ENCODE data around the gene HPF1. TPM values are rescaled to one million over a fixed set of nuclear protein-coding genes. Genes with fewer than 3 reads are reported as not detected.

Gene HPF1
- total and polyA plus RNA-seq, 2 of the 8 experiments (the other 6 are each of a cell fraction or from before 2014, with no cell fraction given) = 14.1 to 32.5 TPM

DNA sequence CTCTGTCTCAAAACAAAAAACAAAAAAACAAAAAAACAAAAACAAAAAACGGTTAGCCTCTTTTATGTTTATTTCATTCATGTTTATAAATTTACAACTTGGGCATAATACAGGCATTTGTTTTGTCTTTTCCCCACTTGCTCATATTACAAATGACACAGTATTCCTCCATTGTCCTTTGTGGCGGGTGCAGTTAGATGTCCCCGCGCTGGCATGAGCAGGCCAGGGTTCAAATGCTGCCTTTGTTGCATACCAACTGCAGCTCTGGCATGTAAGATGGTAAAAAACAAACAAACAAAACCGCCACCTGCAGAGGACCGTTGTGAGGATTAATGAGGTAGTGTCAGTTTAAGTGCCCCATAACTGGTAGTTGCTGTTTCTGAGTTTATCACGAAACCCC is 16.1 kb upstream of the HPF1 start:
- H3K27ac ChIP-seq (ENCODE audit: low read depth, low read length) = no peak overlapping the region
- WGBS, 2 experiments (ENCODE audit: extremely low coverage in 1 of 2, insufficient coverage in 1 of 2, insufficient read length in 1 of 2, insufficient replicate concordance in 2 of 2, low coverage in 1 of 2, low lambda C conversion rate in 2 of 2, missing lambda C conversion rate in 1 of 2) = 88% methylated on average over 7 of the region's 7 CpGs; no CpG with 5 or more reads in 1 of the 2 experiments
- no peak overlapping the region for H3K14ac ChIP-seq (ENCODE audit: insufficient read length)
- H3K9me3 ChIP-seq (ENCODE audit: insufficient read depth in 2 of 2, low read depth in 1 of 2, low read length in 1 of 2) = no peaks in the 10 kb centered on the region
- H3K4me3 ChIP-seq (ENCODE audit: extremely low read depth in 1 of 4, insufficient read depth in 2 of 4, low read depth in 3 of 4, low read length in 4 of 4) = no peak overlapping the region
- H3K79me2 ChIP-seq (ENCODE audit: control insufficient read depth in 1 of 2, insufficient read depth in 2 of 2, low read length in 2 of 2) = no peaks in the 10 kb centered on the region
- H2BK5ac ChIP-seq (ENCODE audit: low read depth, low read length) = no peak overlapping the region
- H3K4me1 ChIP-seq (replicated peaks in 1 of 4; ENCODE audit: control insufficient read depth in 3 of 4, insufficient read depth in 4 of 4, low read length in 3 of 4) = peaks cover 0 to 3% (median 0%) of the 10 kb centered on the region in 4 experiments; a peak in 2 of 7 replicates
- no peak overlapping the region for H3K18ac ChIP-seq (ENCODE audit: extremely low read depth, low read length)
- no peaks in the 10 kb centered on the region for H3K23me2 ChIP-seq (ENCODE audit: low read depth, low read length)
- no peak overlapping the region for H3K23ac ChIP-seq (ENCODE audit: insufficient read length)
- no peak for FAIRE-seq
- no peak overlapping the region for H3K4ac ChIP-seq (replicated peaks; ENCODE audit: insufficient read length, low read depth, low read length)
- no peak overlapping the region for H2BK20ac ChIP-seq (ENCODE audit: low read length)
- no peak overlapping the region for H2BK120ac ChIP-seq (replicated peaks; ENCODE audit: low read depth, low read length)
- peak in 1 of 2 experiments; percentile 28 for DNase-seq (ENCODE audit: low read depth in 1 of 2, low spot score in 2 of 2)
- no peak overlapping the region for H3K56ac ChIP-seq (replicated peaks; ENCODE audit: insufficient read length, low read depth, low read length)
- H4K5ac ChIP-seq (ENCODE audit: insufficient read length, low read depth, low read length) = no peak overlapping the region
- CTCF ChIA-PET (ENCODE audit: partially characterized antibody) = interaction anchor here (1.0 to 2.7 kb wide), 3 partner anchors 18 to 52 kb away, joined by 3 to 14 read pairs (median 3); no protein-coding TSS in a partner anchor
- no peaks in the 10 kb centered on the region for H4K20me1 ChIP-seq (replicated peaks in 1 of 2; ENCODE audit: control insufficient read depth in 1 of 2, insufficient read depth in 2 of 2, low read length in 2 of 2)
- H3K4me2 ChIP-seq (ENCODE audit: insufficient read depth in 1 of 2, low read depth in 2 of 2, low read length in 2 of 2) = peak overlapping the region in 1 of 2 experiments; percentile 95; a peak in 1 of 4 replicates
- H3K9ac ChIP-seq (replicated peaks in 1 of 4; ENCODE audit: extremely low read depth in 1 of 4, low read depth in 3 of 4, low read length in 3 of 4) = no peak overlapping the region
- H4K8ac ChIP-seq (ENCODE audit: extremely low read depth, insufficient read depth, low read length) = no peak overlapping the region
- no peaks in the 10 kb centered on the region for H3K36me3 ChIP-seq (ENCODE audit: control insufficient read depth in 2 of 4, insufficient read depth in 4 of 4, low read length in 3 of 4)
- H3K27me3 ChIP-seq (replicated peaks in 1 of 4; ENCODE audit: control insufficient read depth in 3 of 4, extremely low read depth in 1 of 4, insufficient read depth in 3 of 4, low read length in 3 of 4) = 0 out of 7 replicates have a peak, but pooled peaks cover 0 to 3% (median 0%) of the 10 kb centered on the region in 4 experiments
- no peak overlapping the region for H2BK15ac ChIP-seq (ENCODE audit: low read length)
- POLR2A ChIA-PET (ENCODE audit: partially characterized antibody) = no interaction called here
- H2AFZ ChIP-seq (ENCODE audit: low read length) = no peak overlapping the region
- TF ChIP-seq RNF2 (IDR thresholded peaks at IDR 0.05; ENCODE audit: borderline replicate concordance, low read depth, low read length, missing control alignments, poor library complexity, severe bottlenecking) = no peak
- no peaks in the 10 kb centered on the region for H3K79me1 ChIP-seq (ENCODE audit: low read depth, low read length)
- H2AK5ac ChIP-seq (ENCODE audit: low read depth, low read length) = no peak overlapping the region
- no peak overlapping the region for H4K91ac ChIP-seq (replicated peaks; ENCODE audit: insufficient read length, low read length)
- no peak overlapping the region for H2BK12ac ChIP-seq (ENCODE audit: low read depth, low read length)
